OCI-LY1 (cell line): Measurements from ENCODE around the gene RAX2.

Experiments
- H2AFZ ChIP-seq: fragments of 200-600 bp; sonication (generic), shearing (Covaris generic); 2 replicates; pipeline ENCODE4 v1.6.0; 2014; ENCODE audit warnings: antibody characterized with exemption, mild to moderate bottlenecking, low read length
- H3F3A ChIP-seq: fragments of 200-600 bp; sonication (generic), shearing (Covaris generic); 2 replicates; pipeline ENCODE4 v1.6.0; 2014; ENCODE audit warnings: mild to moderate bottlenecking, antibody characterized with exemption, low read length, moderate library complexity; ENCODE audit not compliant: insufficient read depth
- H3K27ac ChIP-seq: fragments of 200-600 bp; sonication (generic); 2 replicates; pipeline ENCODE4 v1.5.1; 2014; ENCODE audit warnings: low read length, mixed run types, mild to moderate bottlenecking, low read depth; ENCODE audit not compliant: poor library complexity, severe bottlenecking
- H3K27me3 ChIP-seq: fragments of 200-600 bp; sonication (generic); 2 replicates; pipeline ENCODE4 v1.6.0; 2014; ENCODE audit warnings: antibody characterized with exemption, mild to moderate bottlenecking, low read length, moderate library complexity; ENCODE audit not compliant: insufficient read depth
- H3K36me3 ChIP-seq: fragments of 200-600 bp; sonication (generic); 2 replicates; pipeline ENCODE4 v1.6.1; 2014; ENCODE audit warnings: mild to moderate bottlenecking, antibody characterized with exemption, low read length, moderate library complexity, mixed read lengths; ENCODE audit not compliant: insufficient read depth
- H3K4me1 ChIP-seq: fragments of 200-600 bp; sonication (generic); 2 replicates; pipeline ENCODE4 v1.5.1; 2014; ENCODE audit warnings: mild to moderate bottlenecking, low read length, moderate library complexity; ENCODE audit not compliant: insufficient read depth, severe bottlenecking
- H3K4me2 ChIP-seq: fragments of 200-600 bp; sonication (generic), shearing (Covaris generic); 2 replicates; pipeline ENCODE4 v1.6.1; 2014; ENCODE audit warnings: low read length
- H3K4me3 ChIP-seq: fragments of 200-600 bp; sonication (generic); 2 replicates; pipeline ENCODE4 v1.5.1; 2014; ENCODE audit warnings: low read length, low read depth, mild to moderate bottlenecking, mixed read lengths; ENCODE audit not compliant: poor library complexity, severe bottlenecking
- H3K79me2 ChIP-seq: fragments of 200-600 bp; shearing (Covaris generic); 2 replicates; pipeline ENCODE4 v1.6.1; 2016; ENCODE audit warnings: mixed run types, low read length, mixed read lengths; ENCODE audit not compliant: insufficient read depth
- H3K9ac ChIP-seq: fragments of 200-600 bp; sonication (generic), shearing (Covaris generic); 2 replicates; pipeline ENCODE4 v1.6.1; 2014; ENCODE audit warnings: mild to moderate bottlenecking, low read length, mixed read lengths
- H3K9me2 ChIP-seq: fragments of 200-600 bp; sonication (generic), shearing (Covaris generic); 2 replicates; pipeline ENCODE4 v1.6.1; 2014; ENCODE audit warnings: low read depth, mild to moderate bottlenecking, low read length, mixed read lengths
- H3K9me3 ChIP-seq: fragments of 200-600 bp; shearing (Covaris generic); 2 replicates; pipeline ENCODE4 v1.6.1; 2014; ENCODE audit warnings: low read length, mixed read lengths
- H4K20me1 ChIP-seq: fragments of 200-600 bp; sonication (generic), shearing (Covaris generic); 2 replicates; pipeline ENCODE4 v1.6.0; 2016; ENCODE audit warnings: mild to moderate bottlenecking, low read length; ENCODE audit not compliant: insufficient read depth
- CTCF ChIP-seq: fragments of 200-600 bp; sonication (generic), shearing (Covaris generic); IDR thresholded peaks from 2 replicates; pipeline ENCODE4 v1.5.1; 2017; ENCODE audit warnings: mild to moderate bottlenecking, antibody characterized with exemption, low read length, moderate library complexity, mixed read lengths
- EZH2 ChIP-seq: fragments of 200-600 bp; sonication (generic), shearing (Covaris generic); IDR thresholded peaks from 2 replicates; pipeline ENCODE4 v1.8.0; 2017; ENCODE audit warnings: borderline replicate concordance, mixed run types, mild to moderate bottlenecking, antibody characterized with exemption, low read length, moderate library complexity, mixed read lengths

RAX2 gene

GRCh38 chr19:3778104-3778867, 6.3 kb upstream of the RAX2 start:
- Histone ChIP-seq H3K27me3 (peaks cover 4% of the 10 kb centered on the region; the same call in 1 of the 2 replicates), H3K4me1 (no peaks in the 10 kb centered on the region), H3K9me3 (peaks cover 13% of the 10 kb centered on the region), H3K4me3 (no peak overlapping the region), H2AFZ (no peak overlapping the region), H3K9ac (no peak overlapping the region), H3K79me2 (no peaks in the 10 kb centered on the region), H3F3A (no peaks in the 10 kb centered on the region), H3K9me2 (no peaks in the 10 kb centered on the region), H3K36me3 (no peaks in the 10 kb centered on the region; the same call in 1 of the 2 replicates), H3K4me2 (no peak overlapping the region), H3K27ac (no peak overlapping the region), H4K20me1 (no peaks in the 10 kb centered on the region)
- TF ChIP-seq CTCF = no peak
- no peak for TF ChIP-seq EZH2

GRCh38 chr19:3776479-3777040, 4.5 kb upstream of the RAX2 start:
- Histone ChIP-seq H3K4me2 (no peak overlapping the region), H3K4me3 (no peak overlapping the region), H2AFZ (no peak overlapping the region), H3K4me1 (no peaks in the 10 kb centered on the region), H3F3A (no peaks in the 10 kb centered on the region), H3K36me3 (no peaks in the 10 kb centered on the region), H3K9me2 (no peaks in the 10 kb centered on the region), H3K27ac (no peak overlapping the region), H4K20me1 (no peaks in the 10 kb centered on the region), H3K79me2 (no peaks in the 10 kb centered on the region), H3K9me3 (peaks cover 6% of the 10 kb centered on the region), H3K27me3 (peaks cover 4% of the 10 kb centered on the region; the same call in 1 of the 2 replicates), H3K9ac (no peak overlapping the region)
- TF ChIP-seq EZH2 (no peak), CTCF (no peak)

GRCh38 chr19:3775831-3776230, 3.8 kb upstream of the RAX2 start:
- no peaks in the 10 kb centered on the region for H3K9me2 ChIP-seq
- no peaks in the 10 kb centered on the region for H3K4me1 ChIP-seq
- H3K4me2 ChIP-seq = no peak overlapping the region
- H3K27ac ChIP-seq = no peak overlapping the region
- no peaks in the 10 kb centered on the region for H3F3A ChIP-seq
- H3K36me3 ChIP-seq = no peaks in the 10 kb centered on the region
- H3K4me3 ChIP-seq = no peak overlapping the region
- no peaks in the 10 kb centered on the region; the same call in 1 of the 2 replicates for H3K9me3 ChIP-seq
- H3K79me2 ChIP-seq = no peaks in the 10 kb centered on the region
- TF ChIP-seq CTCF (no peak), EZH2 (no peak)
- peaks cover 3% of the 10 kb centered on the region; the same call in 1 of the 2 replicates for H3K27me3 ChIP-seq
- H3K9ac ChIP-seq = no peak overlapping the region
- no peaks in the 10 kb centered on the region for H4K20me1 ChIP-seq
- no peak overlapping the region for H2AFZ ChIP-seq
